H9 (cell line): ENCODE measurements around the gene SLC35G1. TPM values are rescaled to one million over a fixed set of nuclear protein-coding genes. Genes with fewer than 3 reads are reported as not detected.

Experiments used
- DNase-seq: peaks from one replicate; pipeline ENCODE4 v3.0.0-alpha.2; 2017
- H2AFZ ChIP-seq: one replicate; pipeline ENCODE4 v1.6.1; 2013; ENCODE audit warnings: mild to moderate bottlenecking, low read length, control low read depth, moderate library complexity
- H2AK5ac ChIP-seq: 2 replicates; pipeline ENCODE4 v1.6.1; 2013; ENCODE audit warnings: low read length, control low read depth, mixed read lengths; ENCODE audit not compliant: insufficient read length
- H2BK120ac ChIP-seq: one replicate; pipeline ENCODE4 v1.6.1; 2013; ENCODE audit warnings: low read depth, mild to moderate bottlenecking, low read length, control low read depth, inconsistent platforms; ENCODE audit not compliant: poor library complexity, severe bottlenecking
- H2BK12ac ChIP-seq: 2 replicates; pipeline ENCODE4 v1.6.1; 2013; ENCODE audit warnings: low read length, control low read depth, mixed read lengths, low read depth; ENCODE audit not compliant: insufficient read length
- H2BK15ac ChIP-seq: 2 replicates; pipeline ENCODE4 v1.6.1; 2013; ENCODE audit warnings: low read depth, low read length, control low read depth
- H2BK20ac ChIP-seq: one replicate; pipeline ENCODE4 v1.6.1; 2013; ENCODE audit warnings: low read depth, mild to moderate bottlenecking, low read length, control low read depth, inconsistent platforms; ENCODE audit not compliant: poor library complexity, severe bottlenecking
- H2BK5ac ChIP-seq: 2 replicates; pipeline ENCODE4 v1.6.1; 2013; ENCODE audit warnings: low read length, control low read depth, mixed read lengths; ENCODE audit not compliant: insufficient read length
- H3K14ac ChIP-seq: 2 replicates; pipeline ENCODE4 v1.6.1; 2013; ENCODE audit warnings: low read length, control low read depth; ENCODE audit not compliant: insufficient read depth
- H3K18ac ChIP-seq: 2 replicates; pipeline ENCODE4 v1.6.1; 2013; ENCODE audit warnings: low read depth, mild to moderate bottlenecking, mixed read lengths, low read length, control low read depth; ENCODE audit not compliant: insufficient read length
- H3K23ac ChIP-seq: 2 replicates; pipeline ENCODE4 v1.6.1; 2013; ENCODE audit warnings: low read length, control low read depth, mixed read lengths, low read depth; ENCODE audit not compliant: insufficient read length
- H3K23me2 ChIP-seq: 2 replicates; pipeline ENCODE4 v1.6.1; 2013; ENCODE audit warnings: low read depth, mild to moderate bottlenecking, mixed read lengths, low read length, control low read depth; ENCODE audit not compliant: insufficient read length, poor library complexity, severe bottlenecking
- H3K27ac ChIP-seq: 2 replicates; pipeline ENCODE4 v1.5.1; 2013; ENCODE audit warnings: low read length, control low read depth, mixed read lengths, low read depth; ENCODE audit not compliant: insufficient read length
- H3K27me3 ChIP-seq: 2 replicates; pipeline ENCODE4 v1.6.1; 2013; ENCODE audit warnings: low read length, control low read depth, inconsistent platforms; ENCODE audit not compliant: insufficient read depth
- H3K4ac ChIP-seq: 2 replicates; pipeline ENCODE4 v1.6.1; 2013; ENCODE audit warnings: low read depth, mild to moderate bottlenecking, control low read depth, inconsistent platforms, low read length, moderate library complexity
- H3K4me1 ChIP-seq: 2 replicates; pipeline ENCODE4 v1.6.1; 2013; ENCODE audit warnings: low read length, control low read depth, inconsistent platforms; ENCODE audit not compliant: insufficient read depth
- H3K4me2 ChIP-seq: 2 replicates; pipeline ENCODE4 v1.6.1; 2013; ENCODE audit warnings: low read length, control low read depth, mixed read lengths; ENCODE audit not compliant: insufficient read length, insufficient read depth
- H3K56ac ChIP-seq: 2 replicates; pipeline ENCODE4 v1.6.1; 2013; ENCODE audit warnings: low read depth, mild to moderate bottlenecking, mixed read lengths, low read length, control low read depth; ENCODE audit not compliant: insufficient read length
- H3K79me1 ChIP-seq: 2 replicates; pipeline ENCODE4 v1.6.1; 2013; ENCODE audit warnings: low read depth, mild to moderate bottlenecking, moderate library complexity, low read length, control low read depth, inconsistent platforms; ENCODE audit not compliant: insufficient read depth, poor library complexity, severe bottlenecking
- H3K79me2 ChIP-seq: 2 replicates; pipeline ENCODE4 v1.6.1; 2013; ENCODE audit warnings: low read length, control low read depth, inconsistent platforms; ENCODE audit not compliant: insufficient read depth
- H3K9ac ChIP-seq: 2 replicates; pipeline ENCODE4 v1.6.1; 2013; ENCODE audit warnings: low read length, control low read depth, mixed read lengths; ENCODE audit not compliant: insufficient read length; ENCODE audit errors: extremely low read depth
- H3K9me3 ChIP-seq: one replicate; pipeline ENCODE4 v1.6.1; 2013; ENCODE audit warnings: low read depth, low read length, inconsistent platforms; ENCODE audit not compliant: control insufficient read depth
- H3T11ph ChIP-seq: one replicate; pipeline ENCODE4 v1.6.1; 2013; ENCODE audit warnings: mild to moderate bottlenecking, low read length, control low read depth, inconsistent platforms
- H4K20me1 ChIP-seq: one replicate; pipeline ENCODE4 v1.6.1; 2013; ENCODE audit not compliant: control insufficient read depth, insufficient read length, insufficient read depth
- H4K5ac ChIP-seq: 2 replicates; pipeline ENCODE4 v1.6.1; 2013; ENCODE audit warnings: low read depth, mild to moderate bottlenecking, mixed read lengths, low read length, control low read depth; ENCODE audit not compliant: insufficient read length
- H4K8ac ChIP-seq: replicated peaks from 2 replicates; pipeline ENCODE4 v1.6.1; 2013; ENCODE audit warnings: low read length, control low read depth, mixed read lengths, low read depth; ENCODE audit not compliant: insufficient read length
- H4K91ac ChIP-seq: 2 replicates; pipeline ENCODE4 v1.6.1; 2013; ENCODE audit warnings: low read depth, mild to moderate bottlenecking, moderate library complexity, mixed read lengths, low read length, control low read depth; ENCODE audit not compliant: insufficient read length
- H3K27ac Mint-ChIP-seq, 3 experiments: 2 replicates in 2 of 3; 3 replicates in 1 of 3; pipeline ENCODE4 v1.8.0; 2020 to 2021; ENCODE audit warnings: mixed read lengths in 3 of 3, mild to moderate bottlenecking in 1 of 3, moderate library complexity in 1 of 3
- H3K27me3 Mint-ChIP-seq: 2 replicates; pipeline ENCODE4 v1.8.0; 2021; ENCODE audit warnings: low read depth, mild to moderate bottlenecking, moderate library complexity, mixed read lengths
- H3K36me3 Mint-ChIP-seq, 3 experiments: 2 replicates in 2 of 3; 3 replicates in 1 of 3; pipeline ENCODE4 v1.8.0; 2020 to 2021; ENCODE audit warnings: low read depth in 3 of 3, mixed read lengths in 3 of 3; ENCODE audit not compliant: insufficient read depth in 1 of 3
- H3K4me1 Mint-ChIP-seq, 2 experiments: 2 replicates each; pipeline ENCODE4 v1.8.0; 2020; ENCODE audit warnings: mixed read lengths in 2 of 2
- H3K4me3 Mint-ChIP-seq, 2 experiments: 2 replicates in 1 of 2; 3 replicates in 1 of 2; pipeline ENCODE4 v1.8.0; 2020 to 2021; ENCODE audit warnings: mild to moderate bottlenecking in 2 of 2, mixed read lengths in 2 of 2, moderate library complexity in 1 of 2
- H3K9me3 Mint-ChIP-seq, 2 experiments: 2 replicates in 1 of 2; 3 replicates in 1 of 2; pipeline ENCODE4 v1.8.0; 2020; ENCODE audit warnings: mild to moderate bottlenecking in 2 of 2, mixed read lengths in 2 of 2, moderate library complexity in 1 of 2
- CTCF ChIP-seq: fragments of 200-600 bp; sonication (generic); conservative IDR thresholded peaks from 3 replicates; pipeline ENCODE4 v1.8.0; 2021; ENCODE audit warnings: antibody characterized with exemption, mild to moderate bottlenecking
- WGBS: extraction: QIAGEN DNeasy Blood & Tissue Kit; methylation state at CpG from one replicate; pipeline ENCODE4 v1.1.7; 2013; ENCODE audit warnings: missing lambda C conversion rate, low lambda C conversion rate, mixed read lengths; ENCODE audit not compliant: insufficient read length; ENCODE audit errors: extremely low coverage; 5-methylcytosine and 5-hydroxymethylcytosine counted together
- total RNA-seq: library from RNA; stranded (reverse); gene quantifications from 2 replicates; pipeline ENCODE4 v1.2.1, GENCODE V29; 2021

The SLC35G1 gene
- total RNA-seq, 1 experiment from 2014 or later: 6.3 TPM

GRCh38 chr10:93865794-93866425, 27.9 kb upstream of the SLC35G1 start:
- Histone ChIP-seq H4K5ac (no peak overlapping the region), H2BK20ac (no peak overlapping the region), H3K14ac (no peak overlapping the region), H4K8ac (no peak overlapping the region), H3K4ac (no peak overlapping the region), H3K9me3 (no peaks in the 10 kb centered on the region), H3K4me2 (no peak overlapping the region), H3K27ac (no peak overlapping the region), H2AK5ac (no peak overlapping the region), H3K27me3 (no peaks in the 10 kb centered on the region; the same call in 1 of the 2 replicates), H3K9ac (no peak overlapping the region), H2BK12ac (no peak overlapping the region), H4K20me1 (no peaks in the 10 kb centered on the region), H2AFZ (no peak overlapping the region), H3K4me1 (no peaks in the 10 kb centered on the region), H3K56ac (no peak overlapping the region), H2BK5ac (no peak overlapping the region), H3K79me1 (no peaks in the 10 kb centered on the region), H4K91ac (no peak overlapping the region), H2BK120ac (no peak overlapping the region), H3K79me2 (no peaks in the 10 kb centered on the region), H2BK15ac (no peak overlapping the region), H3T11ph (no peak overlapping the region), H3K23ac (no peak overlapping the region), H3K18ac (no peak overlapping the region), H3K23me2 (no peaks in the 10 kb centered on the region)
- H3K4me3 Mint-ChIP-seq: no peak overlapping the region
- no CpG with 5 or more reads among the region's 6 CpGs for WGBS
- H3K4me1 Mint-ChIP-seq: no peaks in the 10 kb centered on the region
- no peak overlapping the region for H3K27ac Mint-ChIP-seq
- peaks cover 7% of the 10 kb centered on the region in 2 experiments; a peak in 4 of 5 replicates for H3K9me3 Mint-ChIP-seq
- peaks cover 61% of the 10 kb centered on the region for H3K27me3 Mint-ChIP-seq
- peaks cover 1 to 4% (median 2%) of the 10 kb centered on the region in 3 experiments; a peak in 4 of 7 replicates for H3K36me3 Mint-ChIP-seq
- no peak for TF ChIP-seq CTCF
- DNase-seq: no peak
